Measurements from ENCODE around the gene RHCE.
"Not testable (repeated sequence)": the region's sequence is repeated elsewhere in the genome, so short reads cannot be mapped to it uniquely, and the experiment has no call there.

- TF ChIP-seq POLR2A, CTCF (IDR thresholded peaks at IDR 0.05): not testable (repeated sequence)
Measured at GRCh38 chr1:25419339-25419738, 1.3 kb downstream of the RHCE start.

Data from adrenal gland (tissue), 5 donors.